DND-41 (cell line): Measurements from ENCODE around the gene CC2D2A.
"Not testable (repeated sequence)": the region's sequence is repeated elsewhere in the genome, so short reads cannot be mapped to it uniquely, and the experiment has no call there.

Experiments
- ATAC-seq: fragments of 200-7000 bp; cut with Tn5 transposase; 3 replicates; pipeline ENCODE4 v1.9.1; 2021; ENCODE audit warnings: low read depth; ENCODE audit not compliant: insufficient read depth
- DNase-seq: peaks from one replicate; pipeline ENCODE4 v3.0.0-alpha.2; 2020
- H2AFZ ChIP-seq: 2 replicates; pipeline ENCODE4 v1.6.0; 2012; ENCODE audit warnings: low read depth, low read length
- H3K27ac ChIP-seq: 2 replicates; pipeline ENCODE4 v1.5.1; 2012; ENCODE audit warnings: low read length, inconsistent platforms
- H3K27me3 ChIP-seq: fragments of 200-600 bp; sonication (generic); 2 replicates; pipeline ENCODE4 v1.6.0; 2012; ENCODE audit warnings: low read length, mild to moderate bottlenecking, inconsistent platforms; ENCODE audit not compliant: insufficient read depth, poor library complexity
- H3K36me3 ChIP-seq: 2 replicates; pipeline ENCODE4 v1.5.1; 2012; ENCODE audit warnings: low read length, inconsistent platforms; ENCODE audit not compliant: insufficient read depth
- H3K4me1 ChIP-seq: 2 replicates; pipeline ENCODE4 v1.5.1; 2012; ENCODE audit warnings: mild to moderate bottlenecking, low read length; ENCODE audit not compliant: insufficient read depth
- H3K4me2 ChIP-seq: 2 replicates; pipeline ENCODE4 v1.6.0; 2012; ENCODE audit warnings: mild to moderate bottlenecking, moderate library complexity, low read length, inconsistent platforms; ENCODE audit not compliant: insufficient read depth
- H3K4me3 ChIP-seq, 2 experiments: fragments of 200-600 bp in 1 of 2; shearing (Covaris generic) in 1 of 2; 2 replicates each; pipeline ENCODE4 v1.5.1; 2012 to 2016; ENCODE audit warnings: inconsistent platforms in 2 of 2, low read length in 2 of 2, mild to moderate bottlenecking in 2 of 2, low read depth in 1 of 2, moderate library complexity in 1 of 2
- H3K79me2 ChIP-seq: 2 replicates; pipeline ENCODE4 v1.6.0; 2012; ENCODE audit warnings: low read length, inconsistent platforms; ENCODE audit not compliant: insufficient read depth
- H3K9ac ChIP-seq: 2 replicates; pipeline ENCODE4 v1.6.0; 2012; ENCODE audit warnings: low read depth, mild to moderate bottlenecking, inconsistent platforms, low read length, moderate library complexity
- H3K9me3 ChIP-seq: 2 replicates; pipeline ENCODE4 v1.5.1; 2012; ENCODE audit warnings: low read length, moderate library complexity, mild to moderate bottlenecking, inconsistent platforms; ENCODE audit not compliant: insufficient read depth, severe bottlenecking
- H4K20me1 ChIP-seq: 2 replicates; pipeline ENCODE4 v1.6.0; 2012; ENCODE audit warnings: low read length; ENCODE audit not compliant: insufficient read depth
- EZH2 ChIP-seq: IDR thresholded peaks from 3 replicates; pipeline ENCODE4 v1.6.1; 2012; ENCODE audit warnings: borderline replicate concordance, low read depth, mild to moderate bottlenecking, moderate library complexity, low read length, inconsistent platforms; ENCODE audit not compliant: severe bottlenecking
- TF ChIP-seq, protein P1 (sequence below): IDR thresholded peaks from 2 replicates; pipeline ENCODE4 v1.5.1; 2012; ENCODE audit warnings: borderline replicate concordance, low read length, moderate library complexity, mild to moderate bottlenecking; ENCODE audit not compliant: poor library complexity, severe bottlenecking; ENCODE audit errors: extremely low read depth

Gene CC2D2A

DNA sequence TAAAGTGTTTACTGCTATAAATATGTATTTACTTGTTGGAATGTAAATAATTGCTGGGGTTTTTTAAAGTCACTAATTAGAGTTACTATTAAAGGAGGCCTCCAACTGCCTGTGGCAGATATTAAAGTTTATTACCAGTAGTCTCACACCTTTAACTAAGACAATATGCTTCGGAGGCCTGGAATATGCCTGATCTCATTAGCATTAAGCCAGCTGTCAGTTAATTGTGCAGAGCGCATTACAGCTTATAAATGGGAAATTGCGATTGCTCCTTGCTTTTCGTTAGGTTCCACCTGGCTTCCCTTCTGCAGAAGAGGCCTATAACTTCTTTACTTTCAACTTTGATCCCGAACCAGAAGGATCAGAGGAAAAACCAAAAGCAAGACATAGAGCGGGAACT, 41.3 kb downstream of the CC2D2A start:
- Histone ChIP-seq H3K4me1 (no peaks in the 10 kb centered on the region), H3K4me2 (no peak overlapping the region), H3K4me3 (no peak overlapping the region), H2AFZ (no peak overlapping the region), H3K36me3 (no peaks in the 10 kb centered on the region), H3K79me2 (no peaks in the 10 kb centered on the region), H3K27me3 (no peaks in the 10 kb centered on the region), H3K9me3 (no peaks in the 10 kb centered on the region), H4K20me1 (no peaks in the 10 kb centered on the region), H3K9ac (no peak overlapping the region), H3K27ac (no peak overlapping the region)
- DNase-seq = no peak
- no peak for TF ChIP-seq EZH2
- TF ChIP-seq, protein P1, sequence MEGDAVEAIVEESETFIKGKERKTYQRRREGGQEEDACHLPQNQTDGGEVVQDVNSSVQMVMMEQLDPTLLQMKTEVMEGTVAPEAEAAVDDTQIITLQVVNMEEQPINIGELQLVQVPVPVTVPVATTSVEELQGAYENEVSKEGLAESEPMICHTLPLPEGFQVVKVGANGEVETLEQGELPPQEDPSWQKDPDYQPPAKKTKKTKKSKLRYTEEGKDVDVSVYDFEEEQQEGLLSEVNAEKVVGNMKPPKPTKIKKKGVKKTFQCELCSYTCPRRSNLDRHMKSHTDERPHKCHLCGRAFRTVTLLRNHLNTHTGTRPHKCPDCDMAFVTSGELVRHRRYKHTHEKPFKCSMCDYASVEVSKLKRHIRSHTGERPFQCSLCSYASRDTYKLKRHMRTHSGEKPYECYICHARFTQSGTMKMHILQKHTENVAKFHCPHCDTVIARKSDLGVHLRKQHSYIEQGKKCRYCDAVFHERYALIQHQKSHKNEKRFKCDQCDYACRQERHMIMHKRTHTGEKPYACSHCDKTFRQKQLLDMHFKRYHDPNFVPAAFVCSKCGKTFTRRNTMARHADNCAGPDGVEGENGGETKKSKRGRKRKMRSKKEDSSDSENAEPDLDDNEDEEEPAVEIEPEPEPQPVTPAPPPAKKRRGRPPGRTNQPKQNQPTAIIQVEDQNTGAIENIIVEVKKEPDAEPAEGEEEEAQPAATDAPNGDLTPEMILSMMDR = no peak
- no peak for ATAC-seq

DNA sequence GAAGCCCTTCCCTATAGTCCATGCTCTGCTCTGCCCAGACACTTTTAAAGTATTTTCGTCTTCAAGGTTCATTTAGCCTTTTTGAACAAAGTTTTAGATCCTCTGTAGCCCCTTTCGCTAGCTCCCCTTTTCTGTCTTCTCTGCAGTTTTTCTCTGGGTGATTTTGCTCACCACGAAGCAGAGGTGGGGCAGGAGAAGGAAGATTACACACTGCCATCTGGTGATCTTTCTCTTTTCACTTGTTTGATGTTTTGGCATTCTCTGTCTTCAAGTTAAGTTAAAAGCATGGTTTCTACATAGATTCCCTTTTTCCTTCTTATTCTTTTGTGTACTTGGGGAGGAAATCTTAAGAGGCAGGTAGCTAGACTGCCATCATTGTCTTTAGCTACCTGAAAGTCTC, 43.9 kb downstream of the CC2D2A start:
- Histone ChIP-seq H3K4me2 (no peak overlapping the region), H3K9ac (no peak overlapping the region), H3K27me3 (no peaks in the 10 kb centered on the region), H3K9me3 (no peaks in the 10 kb centered on the region), H3K4me3 (no peak overlapping the region), H2AFZ (no peak overlapping the region), H3K4me1 (no peaks in the 10 kb centered on the region), H3K79me2 (no peaks in the 10 kb centered on the region), H3K36me3 (no peaks in the 10 kb centered on the region), H4K20me1 (no peaks in the 10 kb centered on the region), H3K27ac (no peak overlapping the region)
- peak; percentile 48; the same call in 2 of the 3 replicates for ATAC-seq
- no peak for DNase-seq
- TF ChIP-seq, protein P1 = no peak
- no peak for TF ChIP-seq EZH2

DNA sequence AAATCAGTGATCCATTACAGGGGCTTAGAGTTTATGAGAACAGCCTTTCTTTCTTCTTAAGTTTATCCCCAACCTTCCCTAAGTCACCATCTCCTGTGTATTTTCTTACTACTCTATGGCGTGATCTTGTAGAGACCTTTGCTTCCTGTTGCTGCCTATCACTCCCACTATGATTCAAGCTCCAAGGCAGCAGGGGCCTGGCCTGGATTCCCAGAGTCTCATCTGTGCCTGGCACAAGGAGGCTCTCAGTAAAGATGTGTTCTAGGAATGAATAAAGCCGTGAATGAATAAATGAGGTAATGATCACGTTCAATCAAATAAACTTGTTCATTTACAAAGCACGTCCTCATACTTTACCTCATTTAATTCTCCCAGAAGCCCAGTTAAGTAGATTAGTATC, 45.4 kb downstream of the CC2D2A start:
- H3K4me1 ChIP-seq = no peaks in the 10 kb centered on the region
- H3K27ac ChIP-seq = no peak overlapping the region
- no peaks in the 10 kb centered on the region for H3K27me3 ChIP-seq
- no peaks in the 10 kb centered on the region for H3K9me3 ChIP-seq
- no peaks in the 10 kb centered on the region for H3K36me3 ChIP-seq
- ATAC-seq = no peak
- no peaks in the 10 kb centered on the region for H3K79me2 ChIP-seq
- no peak overlapping the region for H3K4me2 ChIP-seq
- H3K9ac ChIP-seq = no peak overlapping the region
- H4K20me1 ChIP-seq = no peaks in the 10 kb centered on the region
- no peak overlapping the region for H2AFZ ChIP-seq
- TF ChIP-seq, protein P1 = no peak
- no peak for TF ChIP-seq EZH2
- no peak for DNase-seq
- no peak overlapping the region for H3K4me3 ChIP-seq

DNA sequence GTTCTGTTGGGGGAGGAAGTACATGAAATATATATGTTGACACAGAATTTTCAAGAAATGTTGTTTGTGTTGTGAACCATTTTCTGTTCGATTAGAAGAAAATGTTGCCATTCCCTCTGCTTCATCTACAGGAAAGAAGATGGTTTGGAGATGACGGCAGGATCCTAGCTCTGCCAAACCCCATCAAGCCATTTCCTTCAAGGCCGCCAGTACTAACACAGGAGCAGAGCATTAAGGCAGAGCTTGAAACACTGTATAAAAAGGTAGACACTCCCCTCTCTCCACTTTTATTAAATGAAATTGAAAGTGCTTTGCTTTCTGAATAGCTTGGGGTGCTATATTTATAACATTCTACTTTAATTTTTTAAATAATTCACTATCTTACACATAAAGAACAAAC, 46.8 kb downstream of the CC2D2A start:
- Histone ChIP-seq H3K4me2 (no peak overlapping the region), H2AFZ (no peak overlapping the region), H4K20me1 (no peaks in the 10 kb centered on the region), H3K4me1 (no peaks in the 10 kb centered on the region), H3K9me3 (no peaks in the 10 kb centered on the region), H3K9ac (no peak overlapping the region), H3K36me3 (no peaks in the 10 kb centered on the region), H3K27me3 (no peaks in the 10 kb centered on the region), H3K27ac (no peak overlapping the region), H3K4me3 (no peak overlapping the region), H3K79me2 (no peaks in the 10 kb centered on the region)
- DNase-seq (no peak), ATAC-seq (no peak)
- TF ChIP-seq, protein P1 = no peak
- TF ChIP-seq EZH2 = no peak

DNA sequence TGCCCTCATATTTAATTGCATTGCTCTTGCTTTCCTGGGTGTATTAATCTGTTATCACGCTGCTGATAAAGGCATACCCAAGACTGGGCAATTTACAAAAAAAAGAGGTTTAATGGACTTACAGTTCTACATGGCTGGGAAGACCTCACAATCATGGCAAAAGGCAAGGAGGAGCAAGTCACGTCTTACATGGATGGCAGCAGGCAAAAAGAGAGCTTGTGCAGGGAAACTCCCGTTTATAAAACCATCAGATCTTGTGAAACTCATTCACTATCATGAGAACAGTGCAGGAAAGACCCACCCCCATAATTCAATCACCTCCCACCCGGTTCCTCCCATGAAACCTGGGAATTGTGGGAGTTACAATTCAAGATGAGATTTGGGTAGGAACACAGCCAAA, 48.0 kb downstream of the CC2D2A start:
- H3K4me1 ChIP-seq, H2AFZ ChIP-seq, H3K9me3 ChIP-seq, H3K36me3 ChIP-seq, H3K79me2 ChIP-seq, H3K27me3 ChIP-seq, ATAC-seq, H3K4me2 ChIP-seq, H3K9ac ChIP-seq, DNase-seq, H3K27ac ChIP-seq, H3K4me3 ChIP-seq, H4K20me1 ChIP-seq: not testable (repeated sequence)
